ENCODE data around the gene RBMS3. TPM values are rescaled to one million over a fixed set of nuclear protein-coding genes. Genes with fewer than 3 reads are reported as not detected.

RBMS3 gene
- total and polyA plus RNA-seq, 2 of the 8 experiments (the other 6 are each of a cell fraction or from before 2014, with no cell fraction given), result 3.7 to 6.9 TPM

DNA sequence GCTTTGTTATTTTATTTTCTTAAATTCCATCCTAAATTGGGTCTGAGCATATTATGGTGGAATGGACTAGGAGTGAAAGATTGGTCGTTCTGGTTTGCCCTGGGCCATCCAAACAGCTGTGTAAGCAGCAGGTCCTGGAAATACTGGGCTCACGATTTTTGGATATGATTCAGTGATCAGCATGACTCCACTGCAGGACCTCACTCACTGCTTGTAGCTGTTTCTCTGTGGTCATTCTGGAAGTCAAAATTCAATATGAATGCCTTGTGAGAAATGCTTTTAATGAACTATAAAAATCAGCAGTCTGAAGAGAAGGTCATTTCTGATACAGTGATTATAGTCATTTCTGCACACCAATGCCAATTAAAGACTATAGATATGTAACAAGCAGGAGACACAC is 185.0 kb downstream of the RBMS3 start (continued):
- TF ChIP-seq, protein P1, sequence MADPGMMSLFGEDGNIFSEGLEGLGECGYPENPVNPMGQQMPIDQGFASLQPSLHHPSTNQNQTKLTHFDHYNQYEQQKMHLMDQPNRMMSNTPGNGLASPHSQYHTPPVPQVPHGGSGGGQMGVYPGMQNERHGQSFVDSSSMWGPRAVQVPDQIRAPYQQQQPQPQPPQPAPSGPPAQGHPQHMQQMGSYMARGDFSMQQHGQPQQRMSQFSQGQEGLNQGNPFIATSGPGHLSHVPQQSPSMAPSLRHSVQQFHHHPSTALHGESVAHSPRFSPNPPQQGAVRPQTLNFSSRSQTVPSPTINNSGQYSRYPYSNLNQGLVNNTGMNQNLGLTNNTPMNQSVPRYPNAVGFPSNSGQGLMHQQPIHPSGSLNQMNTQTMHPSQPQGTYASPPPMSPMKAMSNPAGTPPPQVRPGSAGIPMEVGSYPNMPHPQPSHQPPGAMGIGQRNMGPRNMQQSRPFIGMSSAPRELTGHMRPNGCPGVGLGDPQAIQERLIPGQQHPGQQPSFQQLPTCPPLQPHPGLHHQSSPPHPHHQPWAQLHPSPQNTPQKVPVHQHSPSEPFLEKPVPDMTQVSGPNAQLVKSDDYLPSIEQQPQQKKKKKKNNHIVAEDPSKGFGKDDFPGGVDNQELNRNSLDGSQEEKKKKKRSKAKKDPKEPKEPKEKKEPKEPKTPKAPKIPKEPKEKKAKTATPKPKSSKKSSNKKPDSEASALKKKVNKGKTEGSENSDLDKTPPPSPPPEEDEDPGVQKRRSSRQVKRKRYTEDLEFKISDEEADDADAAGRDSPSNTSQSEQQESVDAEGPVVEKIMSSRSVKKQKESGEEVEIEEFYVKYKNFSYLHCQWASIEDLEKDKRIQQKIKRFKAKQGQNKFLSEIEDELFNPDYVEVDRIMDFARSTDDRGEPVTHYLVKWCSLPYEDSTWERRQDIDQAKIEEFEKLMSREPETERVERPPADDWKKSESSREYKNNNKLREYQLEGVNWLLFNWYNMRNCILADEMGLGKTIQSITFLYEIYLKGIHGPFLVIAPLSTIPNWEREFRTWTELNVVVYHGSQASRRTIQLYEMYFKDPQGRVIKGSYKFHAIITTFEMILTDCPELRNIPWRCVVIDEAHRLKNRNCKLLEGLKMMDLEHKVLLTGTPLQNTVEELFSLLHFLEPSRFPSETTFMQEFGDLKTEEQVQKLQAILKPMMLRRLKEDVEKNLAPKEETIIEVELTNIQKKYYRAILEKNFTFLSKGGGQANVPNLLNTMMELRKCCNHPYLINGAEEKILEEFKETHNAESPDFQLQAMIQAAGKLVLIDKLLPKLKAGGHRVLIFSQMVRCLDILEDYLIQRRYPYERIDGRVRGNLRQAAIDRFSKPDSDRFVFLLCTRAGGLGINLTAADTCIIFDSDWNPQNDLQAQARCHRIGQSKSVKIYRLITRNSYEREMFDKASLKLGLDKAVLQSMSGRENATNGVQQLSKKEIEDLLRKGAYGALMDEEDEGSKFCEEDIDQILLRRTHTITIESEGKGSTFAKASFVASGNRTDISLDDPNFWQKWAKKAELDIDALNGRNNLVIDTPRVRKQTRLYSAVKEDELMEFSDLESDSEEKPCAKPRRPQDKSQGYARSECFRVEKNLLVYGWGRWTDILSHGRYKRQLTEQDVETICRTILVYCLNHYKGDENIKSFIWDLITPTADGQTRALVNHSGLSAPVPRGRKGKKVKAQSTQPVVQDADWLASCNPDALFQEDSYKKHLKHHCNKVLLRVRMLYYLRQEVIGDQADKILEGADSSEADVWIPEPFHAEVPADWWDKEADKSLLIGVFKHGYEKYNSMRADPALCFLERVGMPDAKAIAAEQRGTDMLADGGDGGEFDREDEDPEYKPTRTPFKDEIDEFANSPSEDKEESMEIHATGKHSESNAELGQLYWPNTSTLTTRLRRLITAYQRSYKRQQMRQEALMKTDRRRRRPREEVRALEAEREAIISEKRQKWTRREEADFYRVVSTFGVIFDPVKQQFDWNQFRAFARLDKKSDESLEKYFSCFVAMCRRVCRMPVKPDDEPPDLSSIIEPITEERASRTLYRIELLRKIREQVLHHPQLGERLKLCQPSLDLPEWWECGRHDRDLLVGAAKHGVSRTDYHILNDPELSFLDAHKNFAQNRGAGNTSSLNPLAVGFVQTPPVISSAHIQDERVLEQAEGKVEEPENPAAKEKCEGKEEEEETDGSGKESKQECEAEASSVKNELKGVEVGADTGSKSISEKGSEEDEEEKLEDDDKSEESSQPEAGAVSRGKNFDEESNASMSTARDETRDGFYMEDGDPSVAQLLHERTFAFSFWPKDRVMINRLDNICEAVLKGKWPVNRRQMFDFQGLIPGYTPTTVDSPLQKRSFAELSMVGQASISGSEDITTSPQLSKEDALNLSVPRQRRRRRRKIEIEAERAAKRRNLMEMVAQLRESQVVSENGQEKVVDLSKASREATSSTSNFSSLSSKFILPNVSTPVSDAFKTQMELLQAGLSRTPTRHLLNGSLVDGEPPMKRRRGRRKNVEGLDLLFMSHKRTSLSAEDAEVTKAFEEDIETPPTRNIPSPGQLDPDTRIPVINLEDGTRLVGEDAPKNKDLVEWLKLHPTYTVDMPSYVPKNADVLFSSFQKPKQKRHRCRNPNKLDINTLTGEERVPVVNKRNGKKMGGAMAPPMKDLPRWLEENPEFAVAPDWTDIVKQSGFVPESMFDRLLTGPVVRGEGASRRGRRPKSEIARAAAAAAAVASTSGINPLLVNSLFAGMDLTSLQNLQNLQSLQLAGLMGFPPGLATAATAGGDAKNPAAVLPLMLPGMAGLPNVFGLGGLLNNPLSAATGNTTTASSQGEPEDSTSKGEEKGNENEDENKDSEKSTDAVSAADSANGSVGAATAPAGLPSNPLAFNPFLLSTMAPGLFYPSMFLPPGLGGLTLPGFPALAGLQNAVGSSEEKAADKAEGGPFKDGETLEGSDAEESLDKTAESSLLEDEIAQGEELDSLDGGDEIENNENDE (IDR thresholded peaks at IDR 0.05; ENCODE audit: insufficient replicate concordance, low read length), result no peak
- TF ChIP-seq KDM4A (IDR thresholded peaks at IDR 0.05; ENCODE audit: low read depth, low read length, severe bottlenecking) (no peak), CTBP2 (IDR thresholded peaks at IDR 0.05; ENCODE audit: borderline replicate concordance, insufficient read depth, insufficient read length, low read length) (no peak), CBX5 (IDR thresholded peaks at IDR 0.05; ENCODE audit: low read depth, low read length) (no peak), SP2 (IDR thresholded peaks at IDR 0.05; ENCODE audit: low read length) (no peak), HDAC6 (IDR thresholded peaks at IDR 0.05; ENCODE audit: low read depth, low read length) (no peak), SAP30 (IDR thresholded peaks at IDR 0.05; ENCODE audit: insufficient read depth, insufficient replicate concordance, low read length) (no peak), GTF2F1 (IDR thresholded peaks at IDR 0.05; ENCODE audit: borderline replicate concordance, low read depth, low read length) (no peak), KDM5A (IDR thresholded peaks at IDR 0.05; ENCODE audit: low read length) (no peak), ZNF274 (IDR thresholded peaks at IDR 0.05; ENCODE audit: borderline replicate concordance, extremely low read depth, low read length) (no peak), FOSL1 (IDR thresholded peaks at IDR 0.05; ENCODE audit: insufficient read depth, low read depth, low read length) (no peak), POLR2A (IDR thresholded peaks at IDR 0.05; ENCODE audit: control extremely low read depth in 1 of 2, low read depth in 2 of 2, low read length in 2 of 2) (no peak)
